ENCODE results near the gene MRM3.

The MRM3 gene

DNA sequence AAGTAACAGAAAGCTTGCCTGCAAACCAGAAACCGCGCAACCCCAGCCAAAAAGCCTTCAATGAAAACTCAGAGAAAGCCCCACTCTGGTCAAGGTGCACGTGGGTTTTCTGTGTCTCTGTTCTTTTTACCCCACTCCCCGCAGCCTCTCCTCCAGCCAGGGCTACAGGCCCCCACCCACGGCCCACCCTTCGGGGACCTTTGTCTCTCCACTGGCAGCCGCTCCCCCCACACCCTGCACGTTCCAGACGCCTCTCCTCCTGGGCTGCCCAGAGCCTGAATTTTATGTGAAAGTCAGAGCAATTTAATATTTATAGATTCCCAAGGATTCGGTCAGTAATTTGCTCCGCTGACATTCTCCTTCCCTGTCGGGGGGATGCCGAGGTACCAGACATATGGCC is 24.2 kb downstream of the MRM3 start:
- H3K27ac ChIP-seq (ENCODE audit: poor library complexity, severe bottlenecking) = no peak overlapping the region
- ATAC-seq (ENCODE audit: low read depth) = no peak
- TF ChIP-seq, protein P1, sequence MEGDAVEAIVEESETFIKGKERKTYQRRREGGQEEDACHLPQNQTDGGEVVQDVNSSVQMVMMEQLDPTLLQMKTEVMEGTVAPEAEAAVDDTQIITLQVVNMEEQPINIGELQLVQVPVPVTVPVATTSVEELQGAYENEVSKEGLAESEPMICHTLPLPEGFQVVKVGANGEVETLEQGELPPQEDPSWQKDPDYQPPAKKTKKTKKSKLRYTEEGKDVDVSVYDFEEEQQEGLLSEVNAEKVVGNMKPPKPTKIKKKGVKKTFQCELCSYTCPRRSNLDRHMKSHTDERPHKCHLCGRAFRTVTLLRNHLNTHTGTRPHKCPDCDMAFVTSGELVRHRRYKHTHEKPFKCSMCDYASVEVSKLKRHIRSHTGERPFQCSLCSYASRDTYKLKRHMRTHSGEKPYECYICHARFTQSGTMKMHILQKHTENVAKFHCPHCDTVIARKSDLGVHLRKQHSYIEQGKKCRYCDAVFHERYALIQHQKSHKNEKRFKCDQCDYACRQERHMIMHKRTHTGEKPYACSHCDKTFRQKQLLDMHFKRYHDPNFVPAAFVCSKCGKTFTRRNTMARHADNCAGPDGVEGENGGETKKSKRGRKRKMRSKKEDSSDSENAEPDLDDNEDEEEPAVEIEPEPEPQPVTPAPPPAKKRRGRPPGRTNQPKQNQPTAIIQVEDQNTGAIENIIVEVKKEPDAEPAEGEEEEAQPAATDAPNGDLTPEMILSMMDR (IDR thresholded peaks at IDR 0.05; ENCODE audit: poor library complexity, severe bottlenecking) = no peak

DNA sequence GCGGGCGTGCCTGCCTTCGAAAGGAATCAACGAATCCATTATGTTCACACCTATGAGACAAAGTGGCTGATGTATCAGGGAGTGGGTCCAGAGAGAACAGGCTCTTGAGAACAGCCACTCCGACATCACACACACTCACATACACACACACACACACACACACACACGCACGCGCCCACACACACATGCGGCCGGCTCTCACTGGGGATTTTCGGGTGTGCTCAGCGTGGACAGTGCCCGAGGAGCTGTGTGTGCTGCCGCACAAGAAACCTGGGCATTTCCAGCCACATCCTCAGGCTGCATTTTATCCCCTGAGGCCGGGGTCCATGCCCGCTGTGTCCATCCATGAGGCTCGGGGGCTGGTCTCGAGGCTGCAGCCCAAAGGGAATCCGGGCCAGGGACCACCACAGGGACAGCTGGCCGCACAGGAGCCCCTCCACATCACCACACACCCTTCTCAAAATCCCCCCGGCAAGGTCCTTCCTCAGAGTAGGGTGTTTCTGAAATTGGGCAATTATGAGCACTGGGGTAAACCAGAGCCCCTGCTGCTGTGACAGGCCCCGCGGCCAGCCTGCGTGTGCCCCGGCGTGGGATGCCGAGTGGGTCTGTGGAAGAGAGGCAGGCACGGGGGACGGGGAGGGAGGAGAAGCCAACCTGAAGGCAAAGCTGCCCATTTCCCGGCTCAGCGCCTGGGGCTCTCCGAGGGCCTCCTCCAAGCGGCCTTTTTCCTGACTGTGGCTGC is 24.8 kb downstream of the MRM3 start:
- no peaks in the 10 kb centered on the region for H3K9me3 ChIP-seq (ENCODE audit: severe bottlenecking)
- no peak overlapping the region for H3K4me3 ChIP-seq (ENCODE audit: severe bottlenecking)
- TF ChIP-seq, protein P1 (IDR thresholded peaks at IDR 0.05; ENCODE audit: poor library complexity, severe bottlenecking) = no peak
- ATAC-seq (ENCODE audit: low read depth) (no peak), DNase-seq (ENCODE audit: low spot score) (no peak)
- peaks cover 21% of the 10 kb centered on the region for H3K36me3 ChIP-seq (ENCODE audit: low read depth)
- H3K27me3 ChIP-seq (ENCODE audit: insufficient read depth, poor library complexity, severe bottlenecking) = no peaks in the 10 kb centered on the region
- no peak overlapping the region for H3K27ac ChIP-seq (ENCODE audit: poor library complexity, severe bottlenecking)
- H3K4me1 ChIP-seq (ENCODE audit: insufficient read depth, poor library complexity, severe bottlenecking) = no peaks in the 10 kb centered on the region

More for the DNA sequence above, 24.2 kb downstream of the MRM3 start:
- Histone ChIP-seq H3K27me3 (ENCODE audit: insufficient read depth, poor library complexity, severe bottlenecking) (no peaks in the 10 kb centered on the region), H3K4me1 (ENCODE audit: insufficient read depth, poor library complexity, severe bottlenecking) (no peaks in the 10 kb centered on the region), H3K9me3 (ENCODE audit: severe bottlenecking) (no peaks in the 10 kb centered on the region), H3K4me3 (ENCODE audit: severe bottlenecking) (no peak overlapping the region), H3K36me3 (ENCODE audit: low read depth) (peaks cover 27% of the 10 kb centered on the region)
- no peak for DNase-seq (ENCODE audit: low spot score)

DNA sequence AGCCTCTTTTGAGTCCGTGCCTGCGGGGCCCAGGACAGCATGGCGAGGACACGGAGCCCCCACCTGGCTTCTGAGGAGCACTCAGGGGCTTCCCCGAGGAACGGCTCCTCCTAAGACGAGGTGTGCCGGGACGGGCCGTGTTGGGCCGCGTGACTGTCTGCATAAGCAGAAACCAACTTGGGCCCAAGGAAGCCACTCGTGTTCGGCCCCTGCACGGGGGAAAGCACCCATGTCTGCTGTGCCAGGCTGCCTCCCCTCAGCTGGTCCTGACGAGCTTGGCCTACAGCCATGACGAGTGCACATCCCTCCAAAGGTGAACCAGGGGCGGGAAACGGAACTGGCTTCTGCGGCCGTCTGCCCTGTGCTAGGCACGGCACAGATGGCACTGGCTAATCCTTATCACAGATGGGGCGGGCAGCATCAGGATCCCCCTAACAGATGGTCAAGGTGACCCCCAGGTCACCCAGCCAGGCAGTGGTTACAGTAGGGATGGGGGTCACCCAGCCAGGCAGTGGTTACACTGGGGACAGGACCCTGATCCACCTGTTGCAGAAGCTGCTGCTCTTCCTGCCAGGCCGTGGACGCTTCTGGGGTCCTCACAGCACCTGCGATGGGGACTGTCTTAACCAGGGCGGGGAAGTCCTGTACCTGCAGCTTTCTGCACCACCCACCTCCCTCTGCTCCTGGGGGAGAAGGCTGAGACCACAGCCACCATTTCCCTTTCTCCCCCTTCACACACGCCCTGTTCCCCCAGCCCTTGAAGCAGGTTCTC is 25.6 kb downstream of the MRM3 start:
- TF ChIP-seq, protein P1 (IDR thresholded peaks at IDR 0.05; ENCODE audit: poor library complexity, severe bottlenecking) = no peak
- Histone ChIP-seq H3K4me3 (ENCODE audit: severe bottlenecking) (no peak overlapping the region), H3K36me3 (ENCODE audit: low read depth) (peaks cover 28% of the 10 kb centered on the region), H3K9me3 (ENCODE audit: severe bottlenecking) (no peaks in the 10 kb centered on the region), H3K27ac (ENCODE audit: poor library complexity, severe bottlenecking) (no peak overlapping the region), H3K27me3 (ENCODE audit: insufficient read depth, poor library complexity, severe bottlenecking) (no peaks in the 10 kb centered on the region), H3K4me1 (ENCODE audit: insufficient read depth, poor library complexity, severe bottlenecking) (no peaks in the 10 kb centered on the region)
- ATAC-seq (ENCODE audit: low read depth) = no peak
- DNase-seq (ENCODE audit: low spot score) = no peak

DNA sequence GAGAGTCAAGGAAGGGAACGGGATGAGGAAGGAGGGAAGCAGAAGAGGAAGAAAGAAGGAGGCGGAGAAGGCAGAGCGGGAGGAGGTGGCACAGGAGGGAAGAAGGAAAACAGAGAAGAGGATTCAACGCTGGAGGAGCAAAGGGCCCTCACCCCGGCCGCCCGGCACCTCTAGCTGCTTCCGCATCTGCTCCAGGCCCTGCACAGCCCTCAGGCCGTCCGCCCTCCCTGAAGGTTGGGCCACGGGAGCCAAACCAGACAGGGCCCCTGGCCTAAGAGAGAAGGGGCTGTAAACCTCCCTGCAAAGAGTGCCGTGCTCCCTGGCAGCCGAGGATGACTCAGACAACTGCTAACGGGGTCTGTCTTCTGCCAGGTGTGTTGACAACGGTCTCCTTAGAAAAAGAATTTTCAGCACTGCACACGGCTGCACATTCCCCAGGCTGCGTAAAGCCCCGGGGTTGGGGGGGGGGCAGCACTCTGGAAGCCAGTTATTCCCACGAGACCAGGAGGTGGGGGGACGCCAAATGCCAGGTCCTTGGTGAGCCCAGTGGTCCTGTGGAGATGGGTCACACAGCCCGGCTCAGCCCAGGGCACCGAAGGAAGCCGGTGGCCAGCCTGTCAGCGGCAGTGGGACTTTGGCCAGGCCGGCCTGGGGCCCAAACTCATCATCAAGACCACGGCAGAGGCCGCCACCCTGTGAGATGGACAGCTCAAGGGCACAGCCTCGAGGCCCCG is 29.1 kb downstream of the MRM3 start:
- Histone ChIP-seq H3K4me1 (ENCODE audit: insufficient read depth, poor library complexity, severe bottlenecking) (no peaks in the 10 kb centered on the region), H3K36me3 (ENCODE audit: low read depth) (peaks cover 38% of the 10 kb centered on the region), H3K9me3 (ENCODE audit: severe bottlenecking) (no peaks in the 10 kb centered on the region), H3K27me3 (ENCODE audit: insufficient read depth, poor library complexity, severe bottlenecking) (no peaks in the 10 kb centered on the region), H3K27ac (ENCODE audit: poor library complexity, severe bottlenecking) (no peak overlapping the region), H3K4me3 (ENCODE audit: severe bottlenecking) (no peak overlapping the region)
- TF ChIP-seq, protein P1 (IDR thresholded peaks at IDR 0.05; ENCODE audit: poor library complexity, severe bottlenecking) = no peak
- ATAC-seq (ENCODE audit: low read depth) (no peak), DNase-seq (ENCODE audit: low spot score) (no peak)
